Stomach (tissue), 4 donors: ENCODE data around the gene MYO18B.

Experiments
- EP300 ChIP-seq: sonication (generic); formaldehyde crosslinking; IDR thresholded peaks from one replicate; pipeline ENCODE4 v1.6.1; 2017; ENCODE audit warnings: antibody characterized with exemption
- POLR2A ChIP-seq, 4 donors: fragments of 450-650 bp; IDR thresholded peaks; one replicate each; pipeline ENCODE4 v1.6.1; 2016; ENCODE audit warnings: antibody characterized with exemption in 4 of 4, control low read depth in 2 of 4, mild to moderate bottlenecking in 1 of 4, moderate library complexity in 1 of 4
- POLR2AphosphoS5 ChIP-seq, 3 donors: sonication (generic); formaldehyde crosslinking; IDR thresholded peaks; one replicate each; pipeline ENCODE4 v1.6.1; 2016; ENCODE audit warnings: antibody characterized with exemption in 3 of 3
- TF ChIP-seq, protein P1 (sequence below), 7 experiments: fragments of 450-650 bp in 4 of 7; fragments of 200-600 bp in 3 of 7; sonication (generic) in 3 of 7; IDR thresholded peaks; one replicate each; pipeline ENCODE4 v1.5.1; 2016 to 2019; ENCODE audit warnings: antibody characterized with exemption in 7 of 7, control low read depth in 2 of 7, mild to moderate bottlenecking in 1 of 7

DNA sequence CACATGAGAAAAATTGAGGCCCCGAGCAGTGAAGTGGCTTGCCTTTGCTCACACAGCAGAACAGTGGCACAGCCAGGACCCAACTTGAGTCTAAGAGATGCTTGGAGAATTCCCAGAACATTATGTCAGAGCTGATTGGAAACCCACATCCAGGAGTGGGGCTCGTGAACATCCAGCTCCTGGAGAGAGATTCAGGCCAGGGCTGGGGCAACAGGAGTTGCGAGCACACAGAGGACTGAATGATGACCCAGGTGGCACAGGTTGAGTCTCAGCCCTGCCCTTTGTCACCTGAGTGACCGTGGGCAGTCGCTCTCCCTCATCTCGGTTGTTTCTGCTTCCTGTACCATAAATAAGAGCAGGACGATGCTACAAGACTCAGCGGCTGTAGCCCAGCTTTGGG, 102.6 kb downstream of the MYO18B start:
- TF ChIP-seq POLR2A (IDR thresholded peaks at IDR 0.05) (no peak), POLR2AphosphoS5 (IDR thresholded peaks at IDR 0.05) (no peak), EP300 (no peak)
- TF ChIP-seq, protein P1, sequence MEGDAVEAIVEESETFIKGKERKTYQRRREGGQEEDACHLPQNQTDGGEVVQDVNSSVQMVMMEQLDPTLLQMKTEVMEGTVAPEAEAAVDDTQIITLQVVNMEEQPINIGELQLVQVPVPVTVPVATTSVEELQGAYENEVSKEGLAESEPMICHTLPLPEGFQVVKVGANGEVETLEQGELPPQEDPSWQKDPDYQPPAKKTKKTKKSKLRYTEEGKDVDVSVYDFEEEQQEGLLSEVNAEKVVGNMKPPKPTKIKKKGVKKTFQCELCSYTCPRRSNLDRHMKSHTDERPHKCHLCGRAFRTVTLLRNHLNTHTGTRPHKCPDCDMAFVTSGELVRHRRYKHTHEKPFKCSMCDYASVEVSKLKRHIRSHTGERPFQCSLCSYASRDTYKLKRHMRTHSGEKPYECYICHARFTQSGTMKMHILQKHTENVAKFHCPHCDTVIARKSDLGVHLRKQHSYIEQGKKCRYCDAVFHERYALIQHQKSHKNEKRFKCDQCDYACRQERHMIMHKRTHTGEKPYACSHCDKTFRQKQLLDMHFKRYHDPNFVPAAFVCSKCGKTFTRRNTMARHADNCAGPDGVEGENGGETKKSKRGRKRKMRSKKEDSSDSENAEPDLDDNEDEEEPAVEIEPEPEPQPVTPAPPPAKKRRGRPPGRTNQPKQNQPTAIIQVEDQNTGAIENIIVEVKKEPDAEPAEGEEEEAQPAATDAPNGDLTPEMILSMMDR (IDR thresholded peaks at IDR 0.05): no peak
